ENCODE results near the gene HIPK2. TPM values are rescaled to one million over a fixed set of nuclear protein-coding genes. Genes with fewer than 3 reads are reported as not detected.

Gene HIPK2
- total RNA-seq, 2 donors from 2014 or later: 95.1 to 125 TPM

- H3K9ac ChIP-seq (ENCODE audit: extremely low read depth, low read length, poor library complexity, severe bottlenecking): no peak overlapping the region
- no peak for TF ChIP-seq CTCF (conservative IDR thresholded peaks at IDR 0.05)
Observed at GRCh38 chr7:139771001-139771956, 6.5 kb downstream of the HIPK2 start.

GRCh38 chr7:139769761-139770160, 8.0 kb downstream of the HIPK2 start:
- peaks cover 33% of the 10 kb centered on the region for H3K4me1 Mint-ChIP-seq
- Histone ChIP-seq H3K27ac (ENCODE audit: low read depth, low read length) (no peak overlapping the region), H3K4me1 (ENCODE audit: control insufficient read depth, insufficient read depth, low read length) (no peaks in the 10 kb centered on the region), H3K27me3 (ENCODE audit: control insufficient read depth, insufficient read depth, low read length, poor library complexity, severe bottlenecking) (no peaks in the 10 kb centered on the region), H3K36me3 (ENCODE audit: control insufficient read depth, insufficient read depth, low read length) (peaks cover 57% of the 10 kb centered on the region), H3K9ac (ENCODE audit: extremely low read depth, low read length, poor library complexity, severe bottlenecking) (no peak overlapping the region), H3K4me3 (ENCODE audit: low read length) (no peak overlapping the region), H3K9me3 (ENCODE audit: control insufficient read depth, low read length) (no peaks in the 10 kb centered on the region)
- DNase-seq: peak; percentile 12
- H3K4me3 Mint-ChIP-seq: no peak overlapping the region
- H3K27me3 Mint-ChIP-seq (ENCODE audit: insufficient read depth): no peaks in the 10 kb centered on the region
- peaks cover 32% of the 10 kb centered on the region for H3K36me3 Mint-ChIP-seq (ENCODE audit: low read depth)
- WGBS, 2 experiments (ENCODE audit: insufficient coverage in 1 of 2, insufficient read length in 1 of 2): 83 to 94% methylated on average over 6 of the region's 6 CpGs
- no peaks in the 10 kb centered on the region for H3K9me3 Mint-ChIP-seq
- no peak for TF ChIP-seq CTCF (conservative IDR thresholded peaks at IDR 0.05)
- H3K27ac Mint-ChIP-seq: no peak overlapping the region

More at GRCh38 chr7:139771001-139771956, 6.5 kb downstream of the HIPK2 start:
- DNase-seq: peak; percentile 13
- H3K4me1 Mint-ChIP-seq: peaks cover 46% of the 10 kb centered on the region
- Histone ChIP-seq H3K27me3 (ENCODE audit: control insufficient read depth, insufficient read depth, low read length, poor library complexity, severe bottlenecking) (no peaks in the 10 kb centered on the region), H3K36me3 (ENCODE audit: control insufficient read depth, insufficient read depth, low read length) (peaks cover 51% of the 10 kb centered on the region), H3K4me3 (ENCODE audit: low read length) (no peak overlapping the region), H3K27ac (ENCODE audit: low read depth, low read length) (no peak overlapping the region), H3K9me3 (ENCODE audit: control insufficient read depth, low read length) (no peaks in the 10 kb centered on the region), H3K4me1 (ENCODE audit: control insufficient read depth, insufficient read depth, low read length) (no peaks in the 10 kb centered on the region)
- H3K27ac Mint-ChIP-seq: no peak overlapping the region
- WGBS, 2 experiments (ENCODE audit: insufficient coverage in 1 of 2, insufficient read length in 1 of 2): 92 to 93% methylated on average over 15 of the region's 15 CpGs
- no peak overlapping the region for H3K4me3 Mint-ChIP-seq
- H3K27me3 Mint-ChIP-seq (ENCODE audit: insufficient read depth): no peaks in the 10 kb centered on the region
- H3K9me3 Mint-ChIP-seq: no peaks in the 10 kb centered on the region
- H3K36me3 Mint-ChIP-seq (ENCODE audit: low read depth): peaks cover 23% of the 10 kb centered on the region

- TF ChIP-seq CTCF (conservative IDR thresholded peaks at IDR 0.05): no peak
- Mint-ChIP-seq H3K36me3 (ENCODE audit: low read depth) (peaks cover 37% of the 10 kb centered on the region), H3K27me3 (ENCODE audit: insufficient read depth) (no peaks in the 10 kb centered on the region), H3K4me1 (peaks cover 31% of the 10 kb centered on the region), H3K4me3 (no peak overlapping the region), H3K9me3 (no peaks in the 10 kb centered on the region), H3K27ac (no peak overlapping the region)
- DNase-seq: peak; percentile 22
- Histone ChIP-seq H3K27ac (ENCODE audit: low read depth, low read length) (no peak overlapping the region), H3K4me3 (ENCODE audit: low read length) (no peak overlapping the region), H3K9ac (ENCODE audit: extremely low read depth, low read length, poor library complexity, severe bottlenecking) (no peak overlapping the region), H3K4me1 (ENCODE audit: control insufficient read depth, insufficient read depth, low read length) (no peaks in the 10 kb centered on the region), H3K9me3 (ENCODE audit: control insufficient read depth, low read length) (no peaks in the 10 kb centered on the region), H3K27me3 (ENCODE audit: control insufficient read depth, insufficient read depth, low read length, poor library complexity, severe bottlenecking) (no peaks in the 10 kb centered on the region), H3K36me3 (ENCODE audit: control insufficient read depth, insufficient read depth, low read length) (peaks cover 61% of the 10 kb centered on the region)
- 95 to 100% methylated on average over 1 to 10 of the region's 10 CpGs for WGBS, 2 experiments (ENCODE audit: insufficient coverage in 1 of 2, insufficient read length in 1 of 2)
Observed at GRCh38 chr7:139769066-139769465, 8.7 kb downstream of the HIPK2 start.
